Measurements from ENCODE around the gene INKA1.

GRCh38 chr3:49807431-49808114, 4.5 kb downstream of the INKA1 start:
- TF ChIP-seq CTCF (IDR thresholded peaks at IDR 0.05) (no peak), POLR2A (IDR thresholded peaks at IDR 0.05) (no peak)
